Central memory CD8-positive, alpha-beta T cell (primary cell): ENCODE data around the gene TBP.
A peak's percentile ranks its signal among the peaks of the same experiment; 100 is the strongest.
"Not testable (repeated sequence)": the region's sequence is repeated elsewhere in the genome, so short reads cannot be mapped to it uniquely, and the experiment has no call there.

Experiments
- ATAC-seq: fragments of 150-1000 bp; cut with Tn5 transposase; replicated peaks from 2 replicates; pipeline ENCODE4 v1.10.0; 2022; ENCODE audit warnings: mild to moderate bottlenecking, moderate FRiP score, moderate number of reproducible peaks; ENCODE audit not compliant: poor library complexity, severe bottlenecking; ENCODE audit errors: extremely low read depth
- DNase-seq, 2 donors: peaks; one replicate each; pipeline ENCODE4 v3.0.0; 2021; ENCODE audit warnings: low spot score in 2 of 2
- H3K27ac Mint-ChIP-seq: one replicate; pipeline ENCODE4 v1.8.0; 2022; ENCODE audit warnings: low read depth, mild to moderate bottlenecking, moderate library complexity, mixed read lengths
- H3K27me3 Mint-ChIP-seq: one replicate; pipeline ENCODE4 v1.8.0; 2022; ENCODE audit warnings: mixed read lengths
- H3K36me3 Mint-ChIP-seq: one replicate; pipeline ENCODE4 v1.8.0; 2022; ENCODE audit warnings: mild to moderate bottlenecking, moderate library complexity, mixed read lengths; ENCODE audit not compliant: insufficient read depth
- H3K4me1 Mint-ChIP-seq: one replicate; pipeline ENCODE4 v1.8.0; 2022; ENCODE audit warnings: mixed read lengths
- H3K4me3 Mint-ChIP-seq: one replicate; pipeline ENCODE4 v1.8.0; 2022; ENCODE audit warnings: mild to moderate bottlenecking, moderate library complexity, mixed read lengths
- H3K9me3 Mint-ChIP-seq: one replicate; pipeline ENCODE4 v1.8.0; 2022; ENCODE audit warnings: mixed read lengths

Gene TBP

DNA sequence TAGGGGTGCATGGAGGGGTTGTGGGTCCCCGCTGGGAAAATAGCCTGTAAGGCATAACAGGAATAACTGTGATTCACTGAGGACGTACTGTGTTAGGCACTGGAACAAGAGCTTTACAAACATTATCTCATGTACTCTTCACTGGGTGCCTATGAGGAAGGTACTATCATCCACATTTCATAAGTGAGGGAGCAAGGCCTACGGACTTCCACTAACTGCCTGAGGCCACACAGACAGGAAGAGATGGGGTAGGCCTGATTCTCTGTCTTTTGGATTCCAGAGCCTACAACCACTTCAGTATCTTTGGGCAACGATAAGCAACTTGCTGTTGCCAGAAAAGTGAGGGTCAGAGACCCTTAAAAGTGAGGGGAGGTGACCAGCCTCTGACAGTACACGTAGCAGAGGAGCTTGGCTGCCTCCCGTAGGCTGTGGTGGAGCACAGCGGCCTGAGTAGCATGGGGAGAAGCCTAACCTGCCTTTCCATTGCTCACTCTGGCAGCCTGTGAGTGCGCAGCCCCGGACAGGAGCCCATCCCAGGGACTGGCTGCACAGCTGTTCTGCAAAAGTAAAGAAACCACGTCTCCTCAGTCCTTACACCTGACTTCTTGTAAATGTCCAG is 31.5 kb upstream of the TBP start:
- Mint-ChIP-seq H3K27me3 (peaks cover 38% of the 10 kb centered on the region), H3K36me3 (no peaks in the 10 kb centered on the region), H3K4me1 (peaks cover 7% of the 10 kb centered on the region), H3K9me3 (no peaks in the 10 kb centered on the region), H3K4me3 (no peak overlapping the region), H3K27ac (no peak overlapping the region)
- no peak for DNase-seq
- ATAC-seq, result no peak

DNA sequence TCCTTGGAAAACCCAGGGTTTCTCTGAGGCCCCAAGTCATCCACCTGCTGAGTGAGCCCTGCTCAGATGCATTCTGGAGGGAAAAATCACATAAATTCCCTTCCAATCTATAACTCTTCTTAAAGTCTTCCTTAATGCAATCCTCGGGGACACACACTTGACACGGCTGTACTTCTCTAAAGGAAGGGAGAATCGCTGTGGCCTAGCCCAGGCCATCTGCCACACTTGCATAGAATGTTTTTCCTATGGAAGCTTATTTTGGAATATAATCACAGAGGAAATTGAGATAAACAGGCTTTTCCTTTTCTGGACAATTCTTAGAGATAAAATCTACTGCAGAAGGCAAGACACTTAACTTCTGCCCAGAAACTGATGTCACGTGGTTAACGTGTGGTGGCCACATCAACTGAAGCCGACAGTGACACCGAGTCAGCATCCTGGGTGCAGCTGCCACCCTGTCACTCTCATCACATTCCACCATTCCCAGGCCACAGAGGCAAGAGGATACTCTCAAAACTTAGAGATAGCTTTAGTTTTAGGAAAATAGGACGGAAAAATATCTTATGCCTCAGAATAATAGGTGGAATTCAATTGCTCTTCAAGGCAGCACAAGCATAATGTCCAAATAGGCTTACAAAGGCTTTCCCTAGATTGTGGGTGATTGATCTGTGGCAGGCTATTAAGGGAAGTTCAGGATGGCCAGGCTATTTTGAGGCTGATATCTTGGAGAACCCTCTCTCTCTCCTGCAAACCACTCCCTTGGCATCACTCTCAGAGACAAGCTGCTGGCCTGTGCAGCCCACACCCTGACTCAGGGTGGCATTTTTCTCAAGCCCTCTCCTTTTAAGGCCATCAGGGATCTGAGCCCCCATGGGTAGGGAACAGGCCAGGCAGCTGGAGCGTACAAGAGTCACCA is 30.7 kb upstream of the TBP start:
- Mint-ChIP-seq H3K9me3 (no peaks in the 10 kb centered on the region), H3K4me3 (no peak overlapping the region), H3K36me3 (no peaks in the 10 kb centered on the region), H3K4me1 (peaks cover 7% of the 10 kb centered on the region), H3K27me3 (peaks cover 30% of the 10 kb centered on the region), H3K27ac (no peak overlapping the region)
- peak in 1 of 2 donors; percentile 18 for DNase-seq
- peak; percentile 49 for ATAC-seq

DNA sequence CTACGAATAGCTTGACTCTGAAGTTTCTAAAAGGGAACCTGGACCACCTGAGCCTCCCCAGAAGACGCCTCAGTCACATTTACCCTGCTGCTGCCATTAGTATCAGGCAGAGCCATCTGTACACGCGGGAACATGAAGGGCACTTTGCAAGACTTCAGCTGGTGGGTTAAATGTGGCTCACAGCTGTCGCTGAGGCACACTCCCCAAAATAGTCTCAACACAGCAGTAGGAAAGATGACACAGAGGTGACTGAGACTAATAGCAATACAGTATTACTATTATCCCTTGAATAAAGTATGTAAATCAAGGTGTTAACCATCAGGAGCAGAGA is 30.0 kb upstream of the TBP start:
- Mint-ChIP-seq H3K4me3 (no peak overlapping the region), H3K9me3 (no peaks in the 10 kb centered on the region), H3K27ac (no peak overlapping the region), H3K36me3 (no peaks in the 10 kb centered on the region), H3K4me1 (peaks cover 7% of the 10 kb centered on the region), H3K27me3 (peaks cover 23% of the 10 kb centered on the region)
- ATAC-seq, result no peak
- DNase-seq, result no peak

DNA sequence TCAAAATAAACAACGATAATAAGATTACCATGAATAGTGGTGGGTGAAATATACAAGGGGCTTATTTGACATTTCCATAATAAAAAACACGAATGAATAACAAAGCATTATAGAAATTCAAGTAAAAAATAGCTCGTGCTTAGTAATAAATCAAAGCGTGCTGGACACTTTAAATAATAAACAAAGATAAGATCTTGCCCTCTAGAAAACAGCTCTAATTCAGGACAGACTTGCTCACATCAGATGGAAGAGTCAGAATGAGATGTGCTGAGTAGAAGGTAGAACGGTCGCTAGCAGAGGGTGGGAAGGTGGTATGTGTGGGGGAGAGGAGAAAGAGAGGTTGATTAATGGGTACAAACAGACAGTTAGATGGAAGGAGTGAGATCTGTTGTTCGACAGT is 28.4 kb upstream of the TBP start:
- DNase-seq, result no peak
- H3K27ac Mint-ChIP-seq, result no peak overlapping the region
- H3K4me3 Mint-ChIP-seq, result no peak overlapping the region
- H3K9me3 Mint-ChIP-seq, result no peaks in the 10 kb centered on the region
- no peak for ATAC-seq
- H3K36me3 Mint-ChIP-seq, result no peaks in the 10 kb centered on the region
- H3K27me3 Mint-ChIP-seq, result peaks cover 7% of the 10 kb centered on the region
- peaks cover 7% of the 10 kb centered on the region for H3K4me1 Mint-ChIP-seq

DNA sequence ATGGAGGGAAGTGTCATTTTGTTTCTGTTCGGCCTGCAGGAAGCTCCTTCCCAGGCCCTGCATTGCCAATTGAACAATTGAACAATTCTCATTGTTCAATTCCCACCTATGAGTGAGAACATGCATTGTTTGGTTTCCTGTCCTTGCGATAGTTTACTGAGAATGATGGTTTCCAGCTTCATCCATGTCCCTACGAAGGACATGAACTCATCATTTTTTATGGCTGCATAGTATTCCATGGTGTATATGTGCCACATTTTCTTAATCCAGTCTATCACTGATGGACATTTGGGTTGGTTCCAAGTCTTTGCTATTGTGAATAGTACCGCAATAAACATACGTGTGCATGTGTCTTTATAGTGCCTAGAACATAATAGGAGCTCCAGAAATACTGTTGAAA is 26.2 kb upstream of the TBP start:
- not testable (repeated sequence) for ATAC-seq, H3K36me3 Mint-ChIP-seq, H3K27me3 Mint-ChIP-seq, H3K27ac Mint-ChIP-seq, H3K9me3 Mint-ChIP-seq, H3K4me1 Mint-ChIP-seq, H3K4me3 Mint-ChIP-seq, DNase-seq

DNA sequence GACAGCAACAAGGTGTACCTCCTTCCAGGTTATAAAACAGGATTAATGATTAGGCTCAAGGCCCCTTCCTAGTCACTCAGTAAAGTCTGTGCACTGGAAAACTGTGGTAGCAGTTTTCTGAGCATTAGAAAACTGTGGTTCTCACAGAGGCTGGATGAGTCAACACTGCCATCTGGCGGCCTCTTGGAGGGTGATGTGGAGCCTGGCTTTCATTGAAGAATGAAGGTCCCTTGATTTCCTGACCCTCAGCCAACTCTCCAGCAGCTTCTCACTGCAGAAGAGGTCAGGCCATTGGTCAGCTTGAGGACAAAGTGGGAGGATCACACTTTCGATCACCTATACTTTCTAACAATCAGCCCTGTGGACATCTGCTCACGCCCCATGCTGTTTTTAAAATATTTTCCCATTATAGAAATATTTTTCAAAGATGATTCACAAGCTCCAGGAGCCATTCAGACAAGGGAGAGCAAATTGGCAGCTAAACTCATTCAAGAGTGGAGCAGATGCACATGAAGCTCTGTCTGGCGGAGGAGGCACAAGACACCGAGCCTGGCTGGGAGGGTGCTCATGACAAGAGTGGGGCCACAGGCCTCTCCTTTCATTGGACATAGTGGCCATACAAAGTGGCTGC is 24.2 kb upstream of the TBP start:
- no peaks in the 10 kb centered on the region for H3K27me3 Mint-ChIP-seq
- ATAC-seq (no peak), DNase-seq (peak; percentile 40 to 44)
- no peaks in the 10 kb centered on the region for H3K4me1 Mint-ChIP-seq
- no peaks in the 10 kb centered on the region for H3K9me3 Mint-ChIP-seq
- peaks cover 13% of the 10 kb centered on the region for H3K36me3 Mint-ChIP-seq
- H3K27ac Mint-ChIP-seq, result no peak overlapping the region
- no peak overlapping the region for H3K4me3 Mint-ChIP-seq

DNA sequence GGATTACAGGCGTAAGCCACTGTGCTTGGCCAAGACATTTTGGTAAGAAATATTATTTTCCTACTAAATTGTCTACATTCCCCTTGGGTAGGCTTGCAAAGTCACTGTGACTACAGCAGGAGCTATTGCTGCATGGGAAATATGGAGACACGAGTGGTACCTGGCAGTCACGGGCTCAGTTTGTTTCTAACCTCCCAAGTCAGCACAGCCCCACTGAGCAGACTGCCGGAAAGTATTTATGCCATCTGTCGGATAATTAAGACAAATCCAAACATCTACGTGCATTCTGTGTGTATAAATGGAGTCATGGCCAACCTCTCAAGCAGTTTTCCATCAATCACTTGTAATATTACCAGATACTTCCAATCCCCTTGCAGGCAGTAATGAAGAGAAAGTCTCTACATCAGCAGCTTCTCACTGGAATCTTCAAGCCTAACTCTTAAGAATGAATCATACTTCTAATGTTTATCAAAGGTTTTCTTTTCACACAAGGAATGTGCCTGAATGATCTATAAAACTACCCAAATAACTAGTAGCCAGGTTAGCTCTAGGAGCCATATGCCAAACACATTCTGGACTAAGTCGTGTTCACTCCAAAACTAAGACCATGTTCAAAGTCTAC is 21.2 kb upstream of the TBP start:
- no peaks in the 10 kb centered on the region for H3K9me3 Mint-ChIP-seq
- H3K4me3 Mint-ChIP-seq, result no peak overlapping the region
- H3K36me3 Mint-ChIP-seq, result peaks cover 39% of the 10 kb centered on the region
- ATAC-seq, result no peak
- DNase-seq, result no peak
- H3K27me3 Mint-ChIP-seq, result no peaks in the 10 kb centered on the region
- no peak overlapping the region for H3K27ac Mint-ChIP-seq
- peaks cover 12% of the 10 kb centered on the region for H3K4me1 Mint-ChIP-seq

DNA sequence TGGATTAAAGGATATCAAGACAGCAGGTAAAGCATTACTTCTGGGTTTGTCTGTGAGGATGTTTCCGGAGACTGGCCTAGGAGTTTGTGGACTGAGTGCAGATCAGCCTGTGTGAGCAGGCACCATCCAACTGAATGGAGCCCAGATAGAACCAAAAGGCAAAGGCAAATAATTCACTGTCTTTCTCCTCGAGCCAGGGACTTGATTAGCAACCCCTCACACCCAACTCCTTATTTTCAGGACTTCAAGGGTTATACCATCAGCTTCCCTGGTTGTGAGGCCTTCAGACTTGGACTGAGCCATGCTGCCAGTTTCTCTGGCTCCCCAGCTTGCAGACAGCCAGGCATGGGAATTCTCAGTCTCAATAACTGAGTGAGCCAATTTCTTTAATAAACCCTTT is 20.4 kb upstream of the TBP start:
- DNase-seq (no peak), ATAC-seq (no peak)
- Mint-ChIP-seq H3K4me3 (no peak overlapping the region), H3K36me3 (peaks cover 46% of the 10 kb centered on the region), H3K27ac (no peak overlapping the region), H3K9me3 (no peaks in the 10 kb centered on the region), H3K4me1 (peaks cover 15% of the 10 kb centered on the region), H3K27me3 (no peaks in the 10 kb centered on the region)

DNA sequence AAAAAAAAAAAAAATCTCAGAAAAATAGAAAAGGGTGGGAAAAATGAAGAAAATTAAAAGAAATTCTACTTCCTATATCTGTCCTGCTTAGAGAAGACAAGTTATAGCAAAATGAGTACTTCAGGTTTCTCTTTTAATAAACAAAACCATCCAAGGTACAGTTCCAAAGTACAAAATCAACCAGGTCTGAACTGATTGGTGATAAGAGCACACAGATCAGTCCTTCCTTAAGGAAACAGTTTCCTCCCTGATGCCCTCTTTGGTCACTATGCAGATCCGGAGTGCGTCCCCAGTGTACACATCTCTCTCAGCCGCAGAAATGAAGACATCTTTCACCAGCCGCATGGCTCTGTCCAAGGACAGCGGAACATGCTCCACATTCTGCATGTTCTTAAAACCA is 19.2 kb upstream of the TBP start:
- Mint-ChIP-seq H3K27ac (no peak overlapping the region), H3K27me3 (no peaks in the 10 kb centered on the region), H3K4me1 (peaks cover 27% of the 10 kb centered on the region), H3K4me3 (no peak overlapping the region), H3K9me3 (no peaks in the 10 kb centered on the region), H3K36me3 (peaks cover 56% of the 10 kb centered on the region)
- no peak for ATAC-seq
- no peak for DNase-seq

DNA sequence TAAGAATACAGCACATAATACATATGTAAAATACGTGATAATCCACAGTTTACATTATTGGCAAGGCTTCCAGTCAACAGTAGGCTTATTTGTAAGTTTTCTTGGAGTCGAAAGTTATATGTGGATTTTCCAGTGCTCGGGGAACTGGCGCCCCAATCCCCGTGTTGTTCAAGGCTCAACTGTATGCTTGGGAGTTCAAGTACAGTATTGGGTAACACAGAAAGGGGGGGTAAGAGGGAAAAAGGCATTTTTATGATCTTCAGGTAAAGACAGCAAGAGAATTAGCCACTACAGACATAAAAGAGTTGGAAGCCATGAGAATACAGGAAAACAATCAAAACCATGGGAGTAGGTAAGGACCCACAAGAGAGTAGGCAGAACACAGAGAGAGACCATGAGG is 17.5 kb upstream of the TBP start:
- H3K27ac Mint-ChIP-seq, result no peak overlapping the region
- H3K9me3 Mint-ChIP-seq, result no peaks in the 10 kb centered on the region
- no peak for DNase-seq
- no peak overlapping the region for H3K4me3 Mint-ChIP-seq
- peaks cover 69% of the 10 kb centered on the region for H3K36me3 Mint-ChIP-seq
- no peak for ATAC-seq
- peaks cover 43% of the 10 kb centered on the region for H3K4me1 Mint-ChIP-seq
- no peaks in the 10 kb centered on the region for H3K27me3 Mint-ChIP-seq

DNA sequence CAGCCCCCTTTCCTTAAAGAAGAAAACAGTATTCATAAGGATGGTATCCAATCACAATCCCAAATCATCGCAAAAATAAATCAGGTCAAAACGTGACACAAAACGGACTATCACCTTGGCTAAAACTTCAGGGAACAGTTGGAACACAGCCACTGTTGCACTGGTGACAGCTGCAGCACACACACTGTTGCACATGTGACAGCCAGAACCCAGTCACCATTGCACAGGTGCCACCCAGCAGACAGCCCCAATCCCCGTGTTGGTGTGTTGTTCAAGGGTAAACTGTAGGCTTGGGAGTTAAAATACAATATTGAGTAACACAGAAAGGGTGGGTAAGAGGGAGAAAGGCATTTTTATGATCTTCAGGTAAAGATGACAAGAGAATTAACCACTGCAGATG is 16.8 kb upstream of the TBP start:
- no peak overlapping the region for H3K27ac Mint-ChIP-seq

DNA sequence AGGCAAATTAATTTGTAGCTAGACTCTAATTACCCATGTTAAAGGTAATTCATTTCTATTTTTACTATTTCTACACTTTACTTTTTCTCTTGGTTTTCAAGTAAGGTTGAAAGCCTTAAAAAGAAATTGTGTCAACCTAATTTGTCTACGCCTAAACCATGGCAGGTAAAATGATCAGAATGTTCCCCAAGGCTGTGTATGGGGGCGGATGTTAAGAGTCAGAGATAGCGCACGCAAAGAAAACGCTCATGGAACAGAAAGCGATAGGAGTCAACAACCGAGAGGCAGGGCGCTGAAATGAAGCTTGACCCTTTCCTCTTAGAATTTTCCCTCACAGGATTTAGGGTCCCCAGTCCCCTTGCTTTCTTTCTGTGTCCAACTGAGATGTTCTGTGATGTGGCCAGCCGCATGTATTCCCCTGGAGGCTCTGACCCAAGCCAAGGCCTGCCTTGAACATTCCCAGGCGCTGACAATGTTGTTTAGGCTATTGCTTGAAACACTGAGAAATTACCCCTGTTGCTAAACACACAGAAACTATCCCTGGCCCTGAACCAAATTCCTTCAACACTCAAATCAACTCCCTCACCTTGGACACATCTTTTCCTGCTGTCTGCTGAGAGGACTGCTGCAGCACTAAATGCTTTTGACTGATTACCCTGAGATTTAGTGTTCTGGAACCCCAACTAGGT is 12.0 kb upstream of the TBP start:
- H3K27me3 Mint-ChIP-seq, result no peaks in the 10 kb centered on the region
- ATAC-seq (no peak), DNase-seq (no peak)
- H3K9me3 Mint-ChIP-seq, result no peaks in the 10 kb centered on the region
- H3K4me3 Mint-ChIP-seq, result no peak overlapping the region
- no peak overlapping the region for H3K27ac Mint-ChIP-seq
- H3K4me1 Mint-ChIP-seq, result peaks cover 53% of the 10 kb centered on the region
- peaks cover 79% of the 10 kb centered on the region for H3K36me3 Mint-ChIP-seq

More for the DNA sequence above, 16.8 kb upstream of the TBP start:
- Mint-ChIP-seq H3K36me3 (peaks cover 71% of the 10 kb centered on the region), H3K4me1 (peaks cover 43% of the 10 kb centered on the region), H3K27me3 (no peaks in the 10 kb centered on the region), H3K9me3 (no peaks in the 10 kb centered on the region), H3K4me3 (no peak overlapping the region)
- DNase-seq (no peak), ATAC-seq (no peak)
